SU-DHL-6 (cell line): ENCODE measurements around the gene SESN3.

Experiments
- H2AFZ ChIP-seq: fragments of 200-600 bp; sonication (generic); 2 replicates; pipeline ENCODE4 v1.6.1; 2014; ENCODE audit warnings: low read depth, mild to moderate bottlenecking, moderate library complexity, mixed read lengths, antibody characterized with exemption, low read length; ENCODE audit not compliant: severe bottlenecking
- H3F3A ChIP-seq: fragments of 200-600 bp; shearing (Covaris generic); 2 replicates; pipeline ENCODE4 v1.6.0; 2016; ENCODE audit warnings: antibody characterized with exemption, mild to moderate bottlenecking; ENCODE audit not compliant: insufficient read depth
- H3K27ac ChIP-seq: fragments of 200-600 bp; sonication (generic); 2 replicates; pipeline ENCODE4 v1.5.1; 2016; ENCODE audit warnings: low read depth, mild to moderate bottlenecking, low read length, moderate library complexity, mixed read lengths
- H3K27me3 ChIP-seq: fragments of 200-600 bp; sonication (generic), shearing (Covaris generic); 2 replicates; pipeline ENCODE4 v1.6.0; 2014; ENCODE audit warnings: mild to moderate bottlenecking, low read length
- H3K36me3 ChIP-seq: fragments of 200-600 bp; sonication (generic); 2 replicates; pipeline ENCODE4 v1.6.1; 2014; ENCODE audit warnings: mild to moderate bottlenecking, low read length, mixed read lengths
- H3K4me2 ChIP-seq: fragments of 300-600, 200-600 bp; shearing (Covaris generic), sonication (generic); 2 replicates; pipeline ENCODE4 v1.6.0; 2014; ENCODE audit warnings: low read length, low read depth, mild to moderate bottlenecking; ENCODE audit not compliant: poor library complexity, severe bottlenecking
- H3K4me3 ChIP-seq: fragments of 200-600 bp; sonication (generic); 2 replicates; pipeline ENCODE4 v1.5.1; 2014; ENCODE audit warnings: antibody characterized with exemption, low read length, mild to moderate bottlenecking, mixed read lengths; ENCODE audit not compliant: insufficient read depth, poor library complexity, severe bottlenecking
- H3K79me2 ChIP-seq: fragments of 200-600 bp; sonication (generic); 2 replicates; pipeline ENCODE4 v1.6.1; 2014; ENCODE audit warnings: mild to moderate bottlenecking, low read length, moderate library complexity; ENCODE audit not compliant: insufficient read depth
- H3K9ac ChIP-seq: fragments of 200-600 bp; sonication (generic); 2 replicates; pipeline ENCODE4 v1.7.0; 2014; ENCODE audit warnings: mild to moderate bottlenecking, low read length
- H3K9me2 ChIP-seq: fragments of 200-600 bp; sonication (generic); replicated peaks from 2 replicates; pipeline ENCODE4 v1.6.1; 2014; ENCODE audit warnings: low read length; ENCODE audit not compliant: insufficient read depth
- H3K9me3 ChIP-seq: fragments of 200-600 bp; sonication (generic); 2 replicates; pipeline ENCODE4 v1.6.1; 2014; ENCODE audit warnings: low read length, mixed read lengths; ENCODE audit not compliant: insufficient read depth
- H4K20me1 ChIP-seq: fragments of 200-600 bp; sonication (generic); 2 replicates; pipeline ENCODE4 v1.6.1; 2014; ENCODE audit warnings: low read depth, mild to moderate bottlenecking, antibody characterized with exemption, low read length, moderate library complexity, mixed read lengths
- CTCF ChIP-seq: fragments of 200-600 bp; sonication (generic); IDR thresholded peaks from one replicate; pipeline ENCODE4 v1.5.1; 2017; ENCODE audit warnings: antibody characterized with exemption, mild to moderate bottlenecking, low read length, moderate library complexity; ENCODE audit not compliant: insufficient read depth, poor library complexity, severe bottlenecking
- EZH2phosphoT487 ChIP-seq: fragments of 200-600 bp; sonication (generic), shearing (Covaris generic); conservative IDR thresholded peaks from 2 replicates; pipeline ENCODE4 v1.6.1; 2018; ENCODE audit warnings: mild to moderate bottlenecking, antibody characterized with exemption, low read length, moderate library complexity, mixed read lengths

SESN3 gene

DNA sequence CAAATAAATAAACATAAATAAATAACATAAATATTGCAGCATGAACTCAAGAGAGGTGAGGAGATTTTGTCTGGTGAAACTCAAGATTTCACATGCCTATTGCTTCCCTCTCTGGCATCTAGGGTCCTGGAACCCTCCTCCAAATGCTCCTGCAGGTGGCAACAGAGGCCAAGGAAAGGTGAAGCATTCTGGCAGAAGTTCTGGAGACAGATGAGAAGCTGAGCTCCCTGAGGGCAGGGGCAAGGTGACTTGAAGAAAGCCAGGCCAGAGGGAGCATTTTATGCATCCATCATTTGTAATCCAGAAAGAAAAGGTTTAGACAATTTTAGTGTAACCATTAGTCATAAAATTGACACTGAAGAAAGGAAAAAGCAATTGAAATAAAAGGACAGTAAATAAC, 76.5 kb downstream of the SESN3 start:
- H3K4me3 ChIP-seq = no peak overlapping the region
- H3K9me2 ChIP-seq = no peaks in the 10 kb centered on the region
- TF ChIP-seq CTCF = peak; percentile 17
- TF ChIP-seq EZH2phosphoT487 = no peak
- no peak overlapping the region for H2AFZ ChIP-seq
- no peaks in the 10 kb centered on the region for H3K27me3 ChIP-seq
- no peaks in the 10 kb centered on the region for H4K20me1 ChIP-seq
- H3K27ac ChIP-seq = no peak overlapping the region
- H3K9ac ChIP-seq = no peak overlapping the region
- no peaks in the 10 kb centered on the region for H3F3A ChIP-seq
- H3K36me3 ChIP-seq = no peaks in the 10 kb centered on the region
- no peaks in the 10 kb centered on the region for H3K79me2 ChIP-seq
- no peak overlapping the region for H3K4me2 ChIP-seq
- no peaks in the 10 kb centered on the region for H3K9me3 ChIP-seq

GRCh38 chr11:95153857-95154246, 77.2 kb downstream of the SESN3 start:
- Histone ChIP-seq H3K27me3 (no peaks in the 10 kb centered on the region), H3K9me2 (no peaks in the 10 kb centered on the region), H3K36me3 (no peaks in the 10 kb centered on the region), H4K20me1 (no peaks in the 10 kb centered on the region), H3K9me3 (no peaks in the 10 kb centered on the region), H2AFZ (no peak overlapping the region), H3K9ac (no peak overlapping the region), H3K4me2 (no peak overlapping the region), H3K4me3 (no peak overlapping the region), H3F3A (no peaks in the 10 kb centered on the region), H3K79me2 (no peaks in the 10 kb centered on the region), H3K27ac (no peak overlapping the region)
- TF ChIP-seq CTCF (no peak), EZH2phosphoT487 (no peak)

DNA sequence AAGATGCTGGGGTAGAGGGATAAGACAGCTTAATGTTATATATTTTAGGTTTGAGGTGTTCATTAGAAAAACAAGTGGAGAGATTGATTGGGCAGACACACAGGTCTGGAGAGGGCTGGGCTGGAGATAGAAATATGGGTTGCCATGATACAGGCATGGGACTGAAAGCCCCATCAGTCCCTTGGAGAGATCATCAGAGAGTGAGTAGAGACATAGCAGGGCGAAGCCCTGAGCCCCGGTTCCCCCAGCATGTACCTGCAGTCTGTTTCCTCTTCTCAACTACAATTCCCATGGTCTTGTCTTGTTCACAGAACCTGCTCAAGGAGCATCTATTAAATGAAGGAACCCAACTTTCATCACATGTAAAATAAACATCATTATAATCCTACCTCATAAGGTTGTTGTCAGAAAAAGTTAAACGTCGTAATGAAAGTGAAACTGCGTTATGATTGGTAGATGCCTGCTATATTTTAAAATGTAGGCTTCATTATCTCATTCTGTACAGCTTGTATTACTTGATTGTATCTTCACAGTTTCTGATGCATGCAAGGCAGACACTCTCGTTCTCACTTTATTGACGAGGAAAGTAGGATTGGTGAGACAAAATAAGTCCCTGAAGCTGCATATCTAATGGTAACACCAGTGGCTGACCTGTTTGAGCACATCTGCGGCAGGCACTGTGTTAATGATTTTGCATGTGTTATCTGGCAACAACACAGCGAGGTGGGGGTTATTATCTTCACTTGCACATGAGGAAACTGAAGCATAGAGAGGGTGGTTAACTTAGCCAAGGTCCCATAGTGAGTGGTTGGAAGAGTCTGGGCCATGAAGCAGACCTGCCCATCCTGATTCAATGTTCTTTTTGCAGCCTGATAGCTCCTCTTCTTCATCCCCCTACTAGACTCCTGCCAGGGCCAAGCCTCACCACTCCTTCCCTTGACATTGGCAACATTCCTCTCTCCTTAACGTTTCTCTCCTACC, 77.8 kb downstream of the SESN3 start:
- Histone ChIP-seq H3K9me3 (no peaks in the 10 kb centered on the region), H3K4me2 (peak overlapping the region; percentile 61), H3K79me2 (no peaks in the 10 kb centered on the region), H3K36me3 (no peaks in the 10 kb centered on the region), H3F3A (no peaks in the 10 kb centered on the region), H4K20me1 (no peaks in the 10 kb centered on the region), H3K27me3 (no peaks in the 10 kb centered on the region), H3K9ac (peak overlapping the region; percentile 25), H2AFZ (peak overlapping the region; percentile 60), H3K27ac (no peak overlapping the region), H3K9me2 (no peaks in the 10 kb centered on the region), H3K4me3 (peak overlapping the region; percentile 32)
- TF ChIP-seq CTCF = no peak
- TF ChIP-seq EZH2phosphoT487 = no peak
